DMS114 treated with DMSO at 0.1 percent for 48 hours (cell line): ENCODE results near the gene TPD52L1.
"Not testable (repeated sequence)": the region's sequence is repeated elsewhere in the genome, so short reads cannot be mapped to it uniquely, and the experiment has no call there.

Experiments
- DNase-seq: peaks from one replicate; lab custom pipeline; 2025; ENCODE audit not compliant: unreplicated experiment; lab: John Stamatoyannopoulos, UW

The TPD52L1 gene

GRCh38 chr6:125140808-125141207 is 12.8 kb upstream of the TPD52L1 start:
- DNase-seq, result no peak

- DNase-seq, result no peak
Measured at GRCh38 chr6:125142618-125143017, 11.0 kb upstream of the TPD52L1 start.

- no peak for DNase-seq
Measured at GRCh38 chr6:125144822-125145221, 8.8 kb upstream of the TPD52L1 start.

- no peak for DNase-seq
Measured at GRCh38 chr6:125149256-125150144, 4.1 kb upstream of the TPD52L1 start.

- DNase-seq, result no peak
Measured at GRCh38 chr6:125151700-125152099, 1.9 kb upstream of the TPD52L1 start.

GRCh38 chr6:125154118-125154760 is 666 bp downstream of the TPD52L1 start:
- DNase-seq, result no peak

- no peak for DNase-seq
Measured at GRCh38 chr6:125154761-125155135, 1.2 kb downstream of the TPD52L1 start.

GRCh38 chr6:125155344-125155743 is 1.8 kb downstream of the TPD52L1 start:
- no peak for DNase-seq

GRCh38 chr6:125156496-125156895 is 2.9 kb downstream of the TPD52L1 start:
- DNase-seq, result no peak

GRCh38 chr6:125157280-125157679 is 3.7 kb downstream of the TPD52L1 start:
- DNase-seq, result no peak

- no peak for DNase-seq
Measured at GRCh38 chr6:125157725-125158124, 4.2 kb downstream of the TPD52L1 start.

GRCh38 chr6:125163339-125163738 is 9.8 kb downstream of the TPD52L1 start:
- DNase-seq, result not testable (repeated sequence)

GRCh38 chr6:125163811-125164210 is 10.2 kb downstream of the TPD52L1 start:
- DNase-seq, result no peak

GRCh38 chr6:125164696-125165095 is 11.1 kb downstream of the TPD52L1 start:
- DNase-seq, result no peak

- DNase-seq, result no peak
Measured at GRCh38 chr6:125165256-125165655, 11.7 kb downstream of the TPD52L1 start.

GRCh38 chr6:125165776-125166175 is 12.2 kb downstream of the TPD52L1 start:
- DNase-seq, result no peak

GRCh38 chr6:125166711-125167110 is 13.1 kb downstream of the TPD52L1 start:
- no peak for DNase-seq

GRCh38 chr6:125167579-125167978 is 14.0 kb downstream of the TPD52L1 start:
- DNase-seq, result no peak

GRCh38 chr6:125169058-125169457 is 15.5 kb downstream of the TPD52L1 start:
- DNase-seq, result no peak

GRCh38 chr6:125169522-125169921 is 15.9 kb downstream of the TPD52L1 start:
- no peak for DNase-seq

GRCh38 chr6:125170376-125170775 is 16.8 kb downstream of the TPD52L1 start:
- DNase-seq, result no peak

- DNase-seq, result no peak
Measured at GRCh38 chr6:125173341-125174095, 19.9 kb downstream of the TPD52L1 start.
